ENCODE results near the gene MDFIC.

MDFIC gene

DNA sequence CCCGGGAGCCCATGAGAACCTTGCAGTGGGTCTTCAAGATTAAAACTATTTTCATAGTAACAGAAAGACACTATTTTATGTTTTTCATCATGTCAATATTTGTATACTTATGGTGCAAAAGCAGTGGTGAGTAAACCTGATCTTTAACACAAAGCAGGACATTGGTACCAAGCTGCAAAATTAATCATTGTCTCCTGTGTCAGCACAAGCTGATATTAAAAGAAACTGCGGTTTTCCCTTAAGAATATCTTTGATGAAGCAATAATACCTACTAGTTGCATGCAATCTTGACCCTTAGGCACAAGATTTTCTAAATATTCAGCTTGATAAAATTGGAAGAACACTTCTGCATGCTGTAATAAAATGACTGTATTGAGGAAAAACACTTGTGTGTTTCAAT lies 121.7 kb downstream of the MDFIC start:
- DNase-seq, result no peak

DNA sequence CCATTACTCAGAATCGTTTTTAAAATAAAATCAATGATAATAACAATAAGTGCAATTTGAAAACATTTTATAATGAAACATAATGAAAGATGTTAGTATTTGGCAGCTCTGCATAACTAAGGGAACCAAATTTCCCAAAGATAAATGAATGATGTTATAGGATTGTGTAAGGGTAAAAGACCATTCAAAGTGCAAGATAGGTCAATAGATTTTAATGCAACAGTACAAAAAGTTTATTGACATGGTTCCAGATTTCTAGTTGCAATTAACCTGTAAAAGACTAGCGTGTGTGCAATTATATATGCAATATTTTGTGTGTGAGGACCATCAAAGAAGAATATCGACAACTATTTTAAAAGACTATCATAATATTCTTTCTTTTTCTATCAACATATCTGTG lies 122.3 kb downstream of the MDFIC start:
- no peak for DNase-seq

DNA sequence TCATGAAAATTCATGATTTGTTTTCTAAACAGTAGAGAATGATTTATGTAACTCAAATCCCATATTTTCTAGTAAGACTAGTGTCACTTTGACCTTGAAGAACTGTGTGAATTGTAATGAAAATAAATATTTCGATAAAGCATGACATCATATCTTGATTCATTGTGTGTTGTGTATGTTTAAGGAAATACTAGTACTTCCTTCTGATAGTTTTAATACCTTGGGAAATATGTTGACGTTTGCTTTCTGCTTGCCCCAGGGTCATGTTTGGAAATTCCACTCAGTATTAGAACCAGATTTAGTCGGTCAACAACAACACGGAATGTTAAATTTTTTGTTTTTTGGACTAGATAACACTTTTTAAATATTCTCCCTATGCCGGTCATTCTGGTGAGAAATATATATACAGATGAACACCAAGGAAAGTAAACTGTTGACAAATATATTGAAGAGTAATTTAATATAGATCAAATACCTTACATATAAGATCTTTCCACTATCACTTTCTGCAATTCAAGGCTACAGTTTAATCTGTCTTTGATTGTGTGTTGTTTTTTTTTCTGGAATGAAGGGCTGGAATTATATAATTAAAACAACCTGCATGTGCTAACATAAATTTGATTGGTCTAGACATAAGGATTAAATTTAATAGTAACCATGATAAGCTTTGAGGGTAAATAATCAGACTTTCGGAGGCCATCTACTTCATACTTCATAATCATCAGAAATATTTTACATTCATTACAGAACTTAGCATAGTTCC lies 126.2 kb downstream of the MDFIC start:
- DNase-seq, result no peak

- no peak for DNase-seq
These were observed 130.8 kb downstream of the MDFIC start for GRCh38 chr7:115052706-115053105.

DNA sequence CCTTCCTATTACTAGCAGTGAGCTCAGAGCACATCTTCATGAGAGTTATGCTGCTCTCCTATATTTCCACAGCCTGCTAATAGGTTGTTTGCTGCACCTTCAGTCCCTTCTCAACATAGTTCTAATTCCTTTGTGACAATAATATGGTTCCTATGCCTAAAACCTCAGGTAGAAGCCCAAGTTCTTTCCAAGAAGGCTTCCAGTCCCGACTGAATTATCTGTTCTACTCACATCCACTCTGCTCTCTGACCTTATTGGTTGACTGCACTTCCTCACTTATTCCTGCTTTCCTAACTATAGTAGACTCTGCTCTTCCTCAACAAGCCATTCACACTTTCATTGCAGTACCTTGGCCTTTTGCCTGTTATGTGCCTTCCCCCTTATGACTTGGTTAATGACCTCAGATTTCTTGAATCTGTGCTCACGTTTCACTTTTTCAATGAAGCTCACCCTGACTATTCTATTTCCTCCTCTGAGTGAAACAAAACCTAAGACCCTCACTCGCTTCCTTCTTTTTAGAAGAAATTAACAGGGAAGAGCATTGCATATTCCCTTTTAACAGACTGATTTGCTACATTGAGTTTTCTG lies 132.7 kb downstream of the MDFIC start:
- DNase-seq, result no peak

DNA sequence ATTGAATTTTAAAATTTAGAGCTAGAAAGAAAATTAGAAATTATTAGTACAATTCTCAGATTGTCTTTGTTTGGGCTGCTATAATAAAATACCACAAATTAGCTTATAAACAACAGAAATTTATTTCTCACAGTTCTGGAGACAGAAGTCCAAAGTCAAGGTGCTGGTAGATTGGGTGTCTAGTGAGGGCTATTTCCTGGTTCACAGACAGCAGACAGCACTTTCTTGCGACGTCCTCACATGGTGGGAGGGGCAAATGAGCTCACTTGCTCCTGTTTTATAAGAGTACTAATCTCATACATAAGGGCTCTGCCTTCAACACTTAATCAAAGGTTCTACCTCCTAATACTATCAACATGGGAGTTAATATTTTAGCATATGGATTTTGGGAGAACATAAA lies 134.1 kb downstream of the MDFIC start:
- no peak for DNase-seq

DNA sequence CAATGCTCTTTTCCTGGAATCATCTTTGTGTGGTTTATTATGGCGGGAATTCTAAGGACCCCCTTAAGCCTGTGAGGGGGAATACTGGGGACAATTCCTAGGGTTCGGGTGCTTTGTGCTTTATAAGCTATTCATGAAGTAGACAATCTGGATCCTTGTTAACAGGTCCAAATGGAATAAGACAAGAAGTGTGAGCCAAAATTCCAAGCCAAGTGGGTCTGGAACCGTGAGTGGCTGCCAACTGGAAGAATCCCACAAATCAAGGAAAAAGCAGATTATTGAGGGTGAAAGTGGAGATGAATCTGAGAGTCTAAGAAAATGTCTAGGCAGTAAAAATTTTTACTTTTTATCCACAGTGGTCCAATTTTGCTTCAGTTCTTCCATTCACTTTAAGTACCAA lies 136.8 kb downstream of the MDFIC start:
- DNase-seq, result no peak

DNA sequence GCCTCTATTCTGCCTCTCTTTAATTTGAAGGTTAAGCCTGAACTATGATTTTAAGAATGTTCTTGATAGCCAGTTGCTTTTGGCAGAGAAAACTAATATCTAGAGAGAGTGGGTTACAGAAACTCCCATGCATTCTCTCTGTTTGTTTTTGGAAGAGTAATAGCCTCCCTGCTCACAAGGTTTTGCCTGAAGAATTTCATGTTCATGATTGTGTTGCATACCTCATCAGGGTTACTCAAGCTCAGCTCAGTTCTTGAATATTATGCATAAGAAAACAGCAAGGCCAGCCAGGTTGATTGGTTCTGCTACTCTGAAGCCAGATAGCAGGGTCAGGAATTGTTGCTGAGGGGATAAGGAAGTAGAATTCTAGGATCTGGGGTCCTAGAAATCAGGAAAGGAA lies 137.4 kb downstream of the MDFIC start:
- no peak for DNase-seq

GRCh38 chr7:115060095-115060870 lies 138.4 kb downstream of the MDFIC start:
- DNase-seq, result peak; percentile 81 to 84

DNA sequence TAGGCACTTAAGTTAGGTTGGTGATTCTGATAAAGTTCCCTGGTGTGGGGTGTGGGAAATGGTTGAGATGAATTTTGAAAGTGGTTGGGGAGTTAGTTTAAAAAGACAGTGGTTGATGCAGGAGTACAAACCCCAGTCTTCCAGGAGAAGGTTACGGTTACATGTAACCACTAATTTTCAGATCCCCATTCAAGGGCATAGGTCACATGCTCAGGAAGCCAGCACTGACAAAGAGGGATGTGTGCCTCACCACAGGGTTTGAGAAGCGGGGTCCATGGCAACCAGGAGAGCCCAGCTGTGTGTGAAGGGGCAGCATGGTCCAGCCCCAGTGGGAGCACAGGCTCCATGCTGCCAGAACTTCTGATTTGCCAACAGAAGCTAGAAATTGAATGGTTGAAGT lies 144.2 kb downstream of the MDFIC start:
- DNase-seq, result no peak

GRCh38 chr7:115066634-115067033 lies 144.7 kb downstream of the MDFIC start:
- DNase-seq, result peak in 1 of 2 donors; percentile 22

DNA sequence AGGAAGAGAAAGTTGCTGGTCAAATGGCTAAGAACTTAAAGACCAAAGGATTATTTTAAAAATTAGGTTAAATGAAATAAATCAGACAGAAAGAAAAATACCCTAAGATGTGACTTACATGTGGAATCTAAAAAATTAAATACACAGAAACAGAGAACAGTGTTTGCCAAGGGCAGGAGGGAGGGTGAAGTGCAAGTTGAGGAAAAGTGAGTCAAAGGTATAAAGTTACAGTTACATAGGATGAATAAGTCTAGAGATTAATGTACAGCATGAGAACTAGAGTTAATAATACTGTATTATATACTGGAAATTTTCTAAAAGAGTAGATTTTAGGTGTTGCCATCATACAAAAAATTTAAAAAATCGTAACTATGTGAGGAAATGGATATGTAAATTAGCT lies 146.3 kb downstream of the MDFIC start:
- DNase-seq, result no peak
